SU-DHL-6 (cell line): Measurements from ENCODE around the gene GMPPA.
A peak's percentile ranks its signal among the peaks of the same experiment; 100 is the strongest.

Experiments used
- H2AFZ ChIP-seq: fragments of 200-600 bp; sonication (generic); 2 replicates; pipeline ENCODE4 v1.6.1; 2014; ENCODE audit warnings: low read depth, mild to moderate bottlenecking, moderate library complexity, mixed read lengths, antibody characterized with exemption, low read length; ENCODE audit not compliant: severe bottlenecking
- H3F3A ChIP-seq: fragments of 200-600 bp; shearing (Covaris generic); 2 replicates; pipeline ENCODE4 v1.6.0; 2016; ENCODE audit warnings: antibody characterized with exemption, mild to moderate bottlenecking; ENCODE audit not compliant: insufficient read depth
- H3K27ac ChIP-seq: fragments of 200-600 bp; sonication (generic); 2 replicates; pipeline ENCODE4 v1.5.1; 2016; ENCODE audit warnings: low read depth, mild to moderate bottlenecking, low read length, moderate library complexity, mixed read lengths
- H3K27me3 ChIP-seq: fragments of 200-600 bp; sonication (generic), shearing (Covaris generic); 2 replicates; pipeline ENCODE4 v1.6.0; 2014; ENCODE audit warnings: mild to moderate bottlenecking, low read length
- H3K36me3 ChIP-seq: fragments of 200-600 bp; sonication (generic); 2 replicates; pipeline ENCODE4 v1.6.1; 2014; ENCODE audit warnings: mild to moderate bottlenecking, low read length, mixed read lengths
- H3K4me2 ChIP-seq: fragments of 300-600, 200-600 bp; shearing (Covaris generic), sonication (generic); 2 replicates; pipeline ENCODE4 v1.6.0; 2014; ENCODE audit warnings: low read length, low read depth, mild to moderate bottlenecking; ENCODE audit not compliant: poor library complexity, severe bottlenecking
- H3K4me3 ChIP-seq: fragments of 200-600 bp; sonication (generic); 2 replicates; pipeline ENCODE4 v1.5.1; 2014; ENCODE audit warnings: antibody characterized with exemption, low read length, mild to moderate bottlenecking, mixed read lengths; ENCODE audit not compliant: insufficient read depth, poor library complexity, severe bottlenecking
- H3K79me2 ChIP-seq: fragments of 200-600 bp; sonication (generic); 2 replicates; pipeline ENCODE4 v1.6.1; 2014; ENCODE audit warnings: mild to moderate bottlenecking, low read length, moderate library complexity; ENCODE audit not compliant: insufficient read depth
- H3K9ac ChIP-seq: fragments of 200-600 bp; sonication (generic); 2 replicates; pipeline ENCODE4 v1.7.0; 2014; ENCODE audit warnings: mild to moderate bottlenecking, low read length
- H3K9me2 ChIP-seq: fragments of 200-600 bp; sonication (generic); replicated peaks from 2 replicates; pipeline ENCODE4 v1.6.1; 2014; ENCODE audit warnings: low read length; ENCODE audit not compliant: insufficient read depth
- H3K9me3 ChIP-seq: fragments of 200-600 bp; sonication (generic); 2 replicates; pipeline ENCODE4 v1.6.1; 2014; ENCODE audit warnings: low read length, mixed read lengths; ENCODE audit not compliant: insufficient read depth
- H4K20me1 ChIP-seq: fragments of 200-600 bp; sonication (generic); 2 replicates; pipeline ENCODE4 v1.6.1; 2014; ENCODE audit warnings: low read depth, mild to moderate bottlenecking, antibody characterized with exemption, low read length, moderate library complexity, mixed read lengths
- EZH2phosphoT487 ChIP-seq: fragments of 200-600 bp; sonication (generic), shearing (Covaris generic); conservative IDR thresholded peaks from 2 replicates; pipeline ENCODE4 v1.6.1; 2018; ENCODE audit warnings: mild to moderate bottlenecking, antibody characterized with exemption, low read length, moderate library complexity, mixed read lengths
- TF ChIP-seq, protein P1 (sequence below): fragments of 200-600 bp; sonication (generic); IDR thresholded peaks from one replicate; pipeline ENCODE4 v1.5.1; 2017; ENCODE audit warnings: antibody characterized with exemption, mild to moderate bottlenecking, low read length, moderate library complexity; ENCODE audit not compliant: insufficient read depth, poor library complexity, severe bottlenecking

The GMPPA gene

DNA sequence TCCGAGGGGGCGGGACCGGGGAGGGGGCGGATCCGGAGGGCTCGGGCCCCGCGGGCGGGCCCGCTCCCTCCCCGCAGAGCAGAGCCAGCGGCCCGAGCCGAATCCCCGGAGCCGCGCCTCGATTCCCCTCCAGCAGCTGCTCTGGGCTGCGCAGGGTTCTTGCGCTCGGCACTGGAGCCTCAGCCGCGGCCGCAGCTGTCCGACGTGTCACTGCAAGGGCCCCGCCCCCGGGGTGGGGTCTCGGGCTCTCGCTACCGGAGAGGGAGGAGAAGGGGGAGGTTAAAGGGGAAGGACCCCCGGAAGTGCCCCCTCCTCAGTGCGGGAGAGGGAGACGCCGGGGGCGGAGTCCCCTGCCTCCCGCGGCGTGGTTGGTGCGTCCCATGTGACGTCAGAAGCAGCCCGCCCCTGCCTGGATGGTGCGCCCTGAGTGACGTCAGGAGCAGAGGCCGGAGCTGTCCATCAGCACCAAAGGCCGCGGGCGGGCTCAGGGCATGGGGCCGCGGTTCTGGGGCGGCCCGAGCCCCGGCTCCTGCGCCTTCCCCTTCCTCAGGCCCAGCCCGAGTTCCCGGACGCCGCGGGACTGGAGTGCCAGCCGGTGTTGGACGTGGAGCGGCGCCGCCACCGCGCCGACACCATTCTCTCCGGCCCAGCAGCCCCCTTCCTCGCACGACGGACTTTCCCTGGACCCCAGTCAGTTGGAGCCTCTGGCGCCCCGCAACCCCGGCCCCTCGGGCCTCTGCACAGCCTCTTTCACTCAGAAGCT lies 45.1 kb downstream of the GMPPA start, which contains the start of the genes CHPF and TMEM198:
Gene CHPF (minus strand): TSS at position 214 of the 763 bp plus-strand sequence. CDS start 271 bp downstream, outside the sequence.
Gene TMEM198 (plus strand): TSS at position 433 of the 763 bp plus-strand sequence. CDS start 700 bp downstream, outside the sequence.
- peak within 1 kb of the TSS; percentile 75 for H3K9ac ChIP-seq
- no peaks in the 10 kb centered on the region for H4K20me1 ChIP-seq
- no peaks in the 10 kb centered on the region for H3K9me2 ChIP-seq
- H3K36me3 ChIP-seq = no peaks in the 10 kb centered on the region
- TF ChIP-seq, protein P1, sequence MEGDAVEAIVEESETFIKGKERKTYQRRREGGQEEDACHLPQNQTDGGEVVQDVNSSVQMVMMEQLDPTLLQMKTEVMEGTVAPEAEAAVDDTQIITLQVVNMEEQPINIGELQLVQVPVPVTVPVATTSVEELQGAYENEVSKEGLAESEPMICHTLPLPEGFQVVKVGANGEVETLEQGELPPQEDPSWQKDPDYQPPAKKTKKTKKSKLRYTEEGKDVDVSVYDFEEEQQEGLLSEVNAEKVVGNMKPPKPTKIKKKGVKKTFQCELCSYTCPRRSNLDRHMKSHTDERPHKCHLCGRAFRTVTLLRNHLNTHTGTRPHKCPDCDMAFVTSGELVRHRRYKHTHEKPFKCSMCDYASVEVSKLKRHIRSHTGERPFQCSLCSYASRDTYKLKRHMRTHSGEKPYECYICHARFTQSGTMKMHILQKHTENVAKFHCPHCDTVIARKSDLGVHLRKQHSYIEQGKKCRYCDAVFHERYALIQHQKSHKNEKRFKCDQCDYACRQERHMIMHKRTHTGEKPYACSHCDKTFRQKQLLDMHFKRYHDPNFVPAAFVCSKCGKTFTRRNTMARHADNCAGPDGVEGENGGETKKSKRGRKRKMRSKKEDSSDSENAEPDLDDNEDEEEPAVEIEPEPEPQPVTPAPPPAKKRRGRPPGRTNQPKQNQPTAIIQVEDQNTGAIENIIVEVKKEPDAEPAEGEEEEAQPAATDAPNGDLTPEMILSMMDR = no peak
- no peak for TF ChIP-seq EZH2phosphoT487
- no peaks in the 10 kb centered on the region for H3K9me3 ChIP-seq
- no peaks in the 10 kb centered on the region for H3K79me2 ChIP-seq
- H3K27me3 ChIP-seq = no peaks in the 10 kb centered on the region
- H3F3A ChIP-seq = peaks cover 7% of the 10 kb centered on the region
- H3K27ac ChIP-seq = peak within 1 kb of the TSS; percentile 74
- peak within 1 kb of the TSS; percentile 89 for H2AFZ ChIP-seq
- H3K4me3 ChIP-seq = peak within 1 kb of the TSS; percentile 92
- peak within 1 kb of the TSS; percentile 95 for H3K4me2 ChIP-seq

DNA sequence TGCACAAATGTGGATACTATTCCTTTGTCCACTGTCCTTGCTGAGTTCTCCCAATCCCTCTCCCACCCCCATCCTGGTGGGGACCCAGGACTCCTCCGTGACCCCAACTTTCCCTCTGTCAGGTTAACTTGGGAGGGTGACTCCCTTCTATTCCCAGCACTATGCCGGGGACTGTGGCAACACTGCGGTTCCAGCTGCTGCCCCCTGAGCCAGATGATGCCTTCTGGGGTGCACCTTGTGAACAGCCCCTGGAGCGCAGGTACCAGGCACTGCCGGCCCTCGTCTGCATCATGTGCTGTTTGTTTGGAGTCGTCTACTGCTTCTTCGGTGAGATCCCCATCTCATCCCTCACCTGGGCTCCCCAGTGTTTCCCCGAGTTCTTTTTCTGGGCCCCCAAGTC lies 45.9 kb downstream of the GMPPA start:
- Histone ChIP-seq H3K4me3 (peak overlapping the region; percentile 48), H4K20me1 (no peaks in the 10 kb centered on the region), H2AFZ (no peak overlapping the region), H3K79me2 (no peaks in the 10 kb centered on the region), H3K36me3 (no peaks in the 10 kb centered on the region), H3K9ac (no peak overlapping the region), H3F3A (peaks cover 7% of the 10 kb centered on the region), H3K27ac (no peak overlapping the region), H3K27me3 (no peaks in the 10 kb centered on the region), H3K9me3 (no peaks in the 10 kb centered on the region), H3K4me2 (peak overlapping the region; percentile 63), H3K9me2 (no peaks in the 10 kb centered on the region)
- TF ChIP-seq, protein P1 = no peak
- TF ChIP-seq EZH2phosphoT487 = no peak

DNA sequence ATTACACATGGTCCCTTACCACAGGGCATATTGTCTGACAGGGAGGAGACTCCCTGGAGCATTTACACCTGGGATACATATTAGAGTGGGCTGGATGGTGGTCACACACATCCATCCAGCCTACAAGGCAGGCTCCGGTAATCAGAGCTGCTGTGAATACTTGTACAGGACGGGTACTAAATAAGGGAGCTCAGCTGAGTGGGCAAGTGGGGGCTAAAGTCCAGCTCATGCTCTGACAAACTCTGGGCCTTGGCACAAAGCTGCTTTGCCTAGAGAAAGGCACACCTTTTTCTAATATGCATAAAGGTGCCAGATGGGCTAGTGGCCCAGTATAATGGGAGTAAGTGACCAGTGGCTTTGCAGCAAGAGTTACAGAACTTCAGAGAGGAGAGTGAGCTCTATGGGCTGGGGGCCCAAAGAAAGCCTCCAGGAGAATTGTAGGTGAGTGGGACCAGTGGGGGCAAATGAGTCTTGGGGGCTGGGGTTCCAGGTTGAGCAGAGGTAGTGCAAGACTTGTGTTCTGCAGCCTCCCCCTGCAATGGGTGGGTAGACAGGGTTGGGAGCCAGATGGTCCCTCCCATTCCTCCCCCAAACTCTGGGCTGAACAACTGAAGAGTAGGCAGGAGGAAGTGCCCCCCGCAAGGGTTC lies 46.7 kb downstream of the GMPPA start:
- Histone ChIP-seq H3K4me2 (no peak overlapping the region), H3K9me2 (no peaks in the 10 kb centered on the region), H3K27ac (no peak overlapping the region), H3K36me3 (no peaks in the 10 kb centered on the region), H3K79me2 (no peaks in the 10 kb centered on the region), H3F3A (peaks cover 7% of the 10 kb centered on the region), H3K9me3 (no peaks in the 10 kb centered on the region), H3K4me3 (no peak overlapping the region), H3K9ac (no peak overlapping the region), H2AFZ (no peak overlapping the region), H3K27me3 (no peaks in the 10 kb centered on the region), H4K20me1 (no peaks in the 10 kb centered on the region)
- TF ChIP-seq, protein P1 = no peak
- TF ChIP-seq EZH2phosphoT487 = no peak
